Measurements from ENCODE around the gene PKHD1.

Gene PKHD1

DNA sequence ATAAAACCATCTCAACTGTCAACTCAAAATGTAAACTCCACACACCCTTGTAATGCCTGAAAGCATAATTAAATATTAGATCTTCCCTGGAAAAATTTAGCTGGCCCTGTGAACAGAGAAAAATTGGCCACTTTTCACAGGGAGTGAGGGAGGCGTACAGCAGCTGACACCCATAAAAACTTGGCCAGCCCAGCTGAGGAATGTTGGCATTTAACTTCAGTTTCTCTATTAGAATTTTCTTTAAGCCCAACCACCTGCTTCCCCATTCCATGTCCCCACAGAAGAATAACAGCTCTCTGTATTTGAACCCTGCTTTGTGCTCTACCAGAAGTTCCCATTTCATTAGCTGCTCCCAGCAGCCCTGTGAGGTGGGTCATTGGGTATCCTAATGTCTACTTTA is 41.0 kb downstream of the PKHD1 start:
- no peak for DNase-seq (ENCODE audit: low spot score)

DNA sequence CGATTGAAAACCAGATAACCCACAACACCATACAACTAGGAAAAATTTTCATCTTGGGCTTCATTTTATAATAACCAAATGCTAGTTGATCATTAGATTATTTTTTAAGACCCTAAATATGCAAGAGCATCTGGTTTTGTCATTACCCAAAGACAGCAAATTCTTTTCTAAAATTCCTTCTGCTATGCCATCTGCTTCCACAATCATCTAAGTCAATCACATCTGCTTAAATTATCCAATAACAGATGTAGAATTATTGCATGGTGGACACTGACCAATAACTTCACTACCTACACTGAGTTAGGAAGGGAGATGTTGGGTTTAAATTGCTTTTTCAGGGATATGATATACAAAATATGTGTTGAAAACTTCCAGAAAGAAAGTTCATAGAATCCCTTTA is 41.9 kb downstream of the PKHD1 start:
- no peak for DNase-seq (ENCODE audit: low spot score)

DNA sequence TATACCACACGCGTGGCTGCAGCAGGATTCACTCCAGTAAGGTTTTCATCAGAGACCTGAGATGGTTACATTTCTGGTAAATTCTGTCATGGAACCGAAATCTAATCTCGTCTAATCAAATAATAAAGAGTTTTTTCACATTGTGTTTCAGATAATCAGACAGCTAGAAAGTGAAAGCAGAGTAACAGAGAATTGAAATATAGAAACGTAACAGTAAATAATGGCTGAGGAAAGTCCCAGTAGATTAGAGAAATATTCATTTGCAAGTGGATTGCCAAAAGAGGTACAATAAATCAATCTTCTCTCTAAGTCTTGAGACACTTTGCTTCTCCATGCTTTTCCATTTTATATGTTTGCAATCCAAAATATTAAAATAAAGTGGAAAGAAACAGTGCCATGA is 42.4 kb downstream of the PKHD1 start:
- no peak for DNase-seq (ENCODE audit: low spot score)

DNA sequence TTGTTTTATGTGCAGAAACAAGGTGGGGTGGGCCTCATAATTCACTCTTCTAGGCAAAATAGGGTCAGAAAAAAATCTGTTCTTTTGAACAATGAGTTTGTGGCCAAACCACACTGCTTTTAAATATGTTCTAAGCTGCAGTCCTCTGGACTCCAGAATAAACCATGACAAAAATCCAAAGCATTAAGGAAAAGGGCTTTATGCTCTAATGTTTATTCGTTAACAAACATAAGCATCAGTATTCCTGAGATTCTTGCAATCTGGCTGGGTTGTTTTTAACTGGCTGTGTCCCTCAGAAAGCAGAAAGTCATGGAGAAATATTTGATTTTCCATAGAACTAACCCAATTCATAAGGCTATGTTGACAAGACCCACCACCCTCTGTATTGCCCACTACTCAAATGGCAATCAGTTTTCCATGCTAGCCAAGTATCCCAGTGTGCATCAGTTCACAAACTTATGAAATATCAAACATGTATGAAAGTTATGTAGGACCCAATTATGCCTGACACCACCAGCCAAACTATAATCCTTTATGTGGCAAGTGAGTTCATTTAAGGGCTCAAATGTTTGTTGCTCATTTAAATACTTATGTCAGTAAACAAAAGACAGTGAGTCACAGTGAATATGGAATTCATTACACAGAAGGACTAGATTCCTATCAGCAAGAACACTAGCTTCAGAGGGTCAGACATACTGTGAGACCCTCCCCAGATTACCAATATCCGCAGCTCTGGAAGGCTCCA is 45.1 kb downstream of the PKHD1 start:
- DNase-seq (ENCODE audit: low spot score): no peak

DNA sequence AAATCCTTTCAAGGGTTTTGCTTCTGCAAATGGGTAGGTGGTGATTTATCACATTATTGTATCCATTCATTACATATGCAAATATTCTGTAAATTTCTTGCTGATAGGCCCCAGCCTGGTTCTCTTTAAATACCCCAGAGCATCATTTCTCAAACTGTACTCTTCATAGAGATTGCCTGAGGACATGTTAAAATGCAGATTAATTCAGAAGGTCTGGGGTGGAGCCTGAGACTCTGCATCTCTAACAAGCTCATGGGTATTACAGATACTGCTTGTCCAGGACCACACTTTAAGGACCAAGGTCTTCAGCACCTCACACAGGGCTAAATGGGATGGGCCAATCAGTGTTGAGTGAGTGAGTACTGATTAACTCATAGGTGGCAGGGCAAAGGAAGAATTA is 46.3 kb downstream of the PKHD1 start:
- DNase-seq (ENCODE audit: low spot score): no peak

DNA sequence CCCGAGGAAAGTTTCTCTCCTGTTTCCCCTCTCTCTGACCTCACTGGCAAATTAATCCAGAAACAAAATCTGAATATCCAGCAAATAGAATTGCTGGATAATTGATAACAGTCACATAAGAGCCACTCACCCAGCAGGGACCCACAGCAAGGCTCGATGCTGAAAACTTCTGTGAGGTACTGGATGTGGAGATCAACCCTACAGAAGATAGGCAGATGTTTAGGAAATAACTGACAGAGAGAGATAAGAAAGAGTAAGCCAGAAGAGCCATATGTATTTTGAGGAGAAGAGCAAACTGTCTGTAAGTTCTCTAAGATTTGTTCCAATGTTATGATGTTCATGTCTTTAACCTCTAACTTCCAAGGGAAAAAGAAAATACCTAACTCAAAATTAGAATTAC is 59.7 kb downstream of the PKHD1 start:
- no peak for DNase-seq (ENCODE audit: low spot score)

DNA sequence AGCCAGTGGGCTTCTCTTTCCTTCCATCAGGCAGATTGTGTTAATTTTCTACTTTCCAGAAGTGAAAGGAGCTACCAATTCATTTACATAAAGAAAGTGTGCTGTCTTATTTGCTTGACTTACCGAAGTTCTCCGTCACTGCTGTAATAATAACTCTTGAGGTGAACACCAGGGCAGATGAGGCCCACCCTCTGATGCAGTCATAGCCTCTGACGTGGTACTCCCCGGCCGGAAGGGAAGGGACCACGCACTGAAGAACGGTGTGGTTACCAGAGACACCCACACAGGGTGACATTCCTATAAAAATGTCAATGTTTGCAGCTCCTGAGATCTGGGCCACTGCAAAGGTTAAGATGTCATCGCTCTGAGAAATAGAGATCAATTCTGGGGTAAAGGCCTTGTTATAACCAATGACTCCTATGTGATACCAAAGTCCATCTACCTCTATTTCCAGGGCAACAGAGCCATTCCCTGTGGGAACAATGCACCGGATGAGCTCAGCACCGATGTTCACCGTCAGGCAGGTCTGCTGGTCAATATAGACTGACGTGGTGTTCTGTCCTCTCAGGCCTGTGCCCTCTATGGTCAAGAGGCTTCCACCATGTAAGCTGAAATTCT is 62.9 kb downstream of the PKHD1 start:
- no peak for DNase-seq (ENCODE audit: low spot score)

DNA sequence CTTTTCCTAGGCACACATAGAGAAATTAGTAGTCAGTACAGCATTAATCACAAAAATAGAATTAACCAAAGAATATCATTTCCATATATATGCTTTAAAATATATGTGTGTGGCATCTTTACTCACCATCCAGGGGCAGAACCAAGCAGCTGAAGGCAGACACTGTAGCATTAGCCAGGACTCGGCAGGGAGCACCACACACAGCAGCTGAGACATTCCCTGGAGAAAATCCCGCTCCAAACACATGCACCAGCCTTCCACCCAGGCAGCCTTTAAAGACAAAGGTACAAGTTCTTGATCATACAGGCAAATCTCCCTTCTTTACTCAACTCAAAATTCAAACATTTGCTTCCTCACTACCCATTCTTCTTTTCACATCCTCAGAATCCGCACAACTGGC is 64.7 kb downstream of the PKHD1 start:
- no peak for DNase-seq (ENCODE audit: low spot score)

DNA sequence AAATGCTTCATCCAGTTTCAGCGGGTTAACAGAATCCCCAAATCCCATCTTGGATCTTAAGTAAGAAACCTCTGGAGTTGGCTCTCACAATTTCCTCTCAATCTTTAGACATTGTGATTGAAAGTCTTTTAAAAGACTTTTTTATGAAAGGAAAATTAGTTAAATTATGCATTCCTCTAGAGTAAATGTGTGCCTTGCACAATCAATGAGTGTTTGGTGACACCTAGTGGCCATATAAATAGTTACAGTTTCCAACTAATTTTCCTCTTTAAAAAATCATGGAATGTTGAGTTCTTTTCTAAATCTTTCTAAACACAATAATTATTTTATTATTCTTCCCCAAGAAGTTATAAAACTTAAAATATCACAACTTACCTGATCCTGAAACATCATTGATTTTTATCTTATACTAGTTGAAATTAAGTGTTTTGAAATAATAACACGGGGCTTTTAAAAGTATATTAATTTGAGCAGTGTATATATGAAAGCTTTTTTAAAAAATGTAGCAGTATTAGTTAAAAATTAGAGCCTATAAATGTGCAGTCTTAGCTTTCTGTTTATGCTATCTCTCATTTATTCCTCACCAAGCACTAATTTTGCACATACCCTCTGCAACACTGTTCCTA is 66.4 kb downstream of the PKHD1 start:
- DNase-seq (ENCODE audit: low spot score): no peak

DNA sequence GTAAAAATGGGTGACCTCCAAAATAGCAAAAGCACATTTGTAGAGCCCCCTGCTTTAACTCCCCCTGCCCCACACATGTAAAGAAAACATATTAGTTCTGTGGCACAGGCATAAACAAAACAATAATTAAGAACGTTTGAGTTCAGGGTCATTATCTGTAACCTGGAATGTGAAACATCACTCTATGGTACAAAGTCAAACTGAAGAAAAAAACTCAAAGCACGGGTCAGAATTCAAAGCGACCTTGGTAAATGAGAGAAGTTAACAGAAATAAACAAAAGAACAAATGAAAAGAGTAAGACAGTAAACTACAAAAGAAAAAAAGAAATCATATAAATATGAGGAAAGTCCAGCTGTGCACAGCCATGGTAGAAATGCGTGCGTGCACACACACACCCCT is 67.5 kb downstream of the PKHD1 start:
- DNase-seq (ENCODE audit: low spot score): no peak

DNA sequence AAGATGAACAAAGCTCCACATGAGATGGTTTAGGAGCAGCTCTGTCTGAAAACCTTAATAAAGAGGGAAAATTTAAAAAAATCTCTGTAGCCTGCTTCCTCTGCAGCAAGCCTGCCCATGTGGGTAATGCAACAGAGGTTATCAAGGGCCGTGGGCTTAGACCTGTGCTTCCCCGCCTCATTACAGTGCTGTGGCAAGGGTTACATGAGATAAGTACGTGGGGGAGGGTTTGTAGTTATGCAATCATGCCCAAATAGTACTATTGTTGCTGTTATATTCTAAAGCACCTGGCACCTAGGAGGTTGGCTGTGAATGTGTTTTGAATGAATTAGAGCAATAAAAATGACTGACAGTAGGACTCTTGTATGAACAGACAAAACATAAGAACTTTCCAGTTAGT is 68.3 kb downstream of the PKHD1 start:
- no peak for DNase-seq (ENCODE audit: low spot score)

DNA sequence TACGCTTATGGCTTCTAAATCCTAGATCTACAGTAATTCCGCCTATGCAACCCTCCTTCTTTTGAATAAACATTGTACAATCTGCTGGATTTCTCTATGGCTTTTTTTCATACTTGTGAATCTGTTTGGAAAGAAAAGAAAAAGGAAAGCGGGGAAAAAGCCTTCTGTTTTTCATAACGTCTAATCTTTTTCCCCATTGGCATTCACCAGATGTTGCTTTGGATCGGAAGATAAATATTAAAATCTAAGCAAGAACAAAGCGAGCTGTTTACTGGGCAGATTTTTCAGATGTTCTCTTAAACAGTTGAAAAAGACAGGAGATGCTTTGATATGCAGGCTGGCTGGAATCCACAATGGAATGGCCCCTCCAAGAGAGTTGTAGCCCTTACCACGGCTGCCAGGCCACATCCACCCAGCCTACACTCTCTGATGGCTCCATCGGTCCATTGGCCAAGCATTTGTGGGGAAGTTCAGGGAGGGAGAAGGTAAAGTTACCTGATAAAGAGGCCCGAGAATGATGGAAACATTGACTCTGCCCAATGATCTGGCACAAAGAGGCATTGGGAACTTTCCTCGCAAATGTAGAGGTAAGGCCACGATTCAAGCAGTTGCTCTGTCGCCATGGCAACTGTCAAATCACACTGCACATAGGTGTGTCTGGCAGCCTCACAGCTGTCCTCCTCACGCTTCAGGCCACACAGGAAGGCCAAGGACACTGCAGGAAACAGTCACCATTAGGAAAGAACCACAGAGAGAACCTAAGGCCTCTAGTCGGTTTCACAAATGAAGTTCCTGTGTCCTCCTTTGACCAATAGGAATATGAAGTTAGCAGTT is 70.3 kb downstream of the PKHD1 start:
- DNase-seq (ENCODE audit: low spot score): no peak

DNA sequence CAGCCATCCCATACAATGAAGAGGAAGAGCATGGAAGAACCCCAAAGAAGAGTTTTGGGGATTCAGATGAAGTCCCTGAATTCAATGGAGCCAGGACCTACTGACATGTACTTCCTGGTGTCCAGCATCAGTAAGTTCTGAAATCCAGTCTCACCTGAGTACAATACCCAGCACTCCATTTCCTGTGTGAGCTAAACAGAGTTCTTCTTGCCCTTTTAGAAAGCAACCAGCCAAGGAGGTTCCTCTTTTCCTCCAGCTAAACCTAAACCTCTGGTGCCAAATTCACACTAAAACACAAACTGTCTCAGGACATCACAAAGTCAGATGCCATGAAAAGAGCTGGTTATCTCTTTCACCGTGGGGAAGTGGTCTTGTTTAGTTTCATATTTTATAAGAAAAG is 71.5 kb downstream of the PKHD1 start:
- DNase-seq (ENCODE audit: low spot score): no peak

DNA sequence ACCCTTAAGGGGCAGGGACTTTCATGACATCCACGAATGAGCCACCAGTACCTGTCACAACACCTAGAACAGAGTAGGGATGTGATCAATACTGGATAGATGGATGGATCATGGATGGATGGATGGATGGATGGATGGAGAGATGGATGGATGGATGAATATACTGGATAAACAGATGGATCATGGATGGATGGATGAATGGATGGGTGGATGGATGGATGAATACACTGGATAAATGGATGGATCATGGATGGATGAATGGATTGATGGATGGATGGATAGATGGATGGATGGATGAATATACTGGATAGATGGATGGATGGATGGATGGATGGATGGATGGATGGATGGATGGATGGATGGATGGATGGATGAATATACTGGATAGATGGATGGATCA is 73.0 kb downstream of the PKHD1 start:
- DNase-seq (ENCODE audit: low spot score): no peak

DNA sequence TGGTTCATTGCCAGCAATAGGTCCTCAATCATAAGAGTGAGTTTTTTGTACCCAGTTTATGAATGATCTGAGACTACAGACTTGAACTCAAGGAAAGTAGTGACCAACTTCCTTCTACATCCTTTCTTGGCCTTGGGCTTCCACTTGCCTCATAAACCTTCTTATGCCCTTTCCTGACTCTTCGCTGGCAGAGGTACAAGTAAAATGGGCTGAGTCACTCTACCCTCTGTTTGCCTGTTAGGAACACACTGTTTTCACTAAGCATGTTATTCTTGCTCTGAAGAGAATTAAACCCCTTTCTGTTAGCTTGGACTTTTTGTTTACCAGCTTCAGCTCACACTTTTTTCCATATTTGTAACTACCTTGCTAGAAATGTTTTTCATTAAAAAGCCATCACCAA is 74.4 kb downstream of the PKHD1 start:
- no peak for DNase-seq (ENCODE audit: low spot score)

DNA sequence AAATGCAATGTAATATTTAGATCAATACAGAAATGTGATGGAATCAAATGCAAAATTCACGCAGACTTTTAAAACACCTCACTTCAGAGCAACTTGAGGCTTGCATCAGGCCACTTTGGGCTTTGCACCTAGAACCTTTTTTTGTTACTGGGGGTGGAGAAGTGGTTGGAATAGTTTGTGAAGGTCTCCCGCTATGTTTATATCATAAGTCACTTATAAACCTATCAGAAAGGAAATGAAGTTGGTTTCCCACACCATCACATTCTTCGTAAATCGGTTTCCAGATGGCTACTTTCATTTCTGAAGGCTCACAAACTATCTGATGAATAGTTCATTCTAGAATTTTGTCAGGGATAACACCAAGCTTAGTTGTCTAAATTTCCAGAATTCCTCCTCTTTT is 74.8 kb downstream of the PKHD1 start:
- DNase-seq (ENCODE audit: low spot score): no peak

DNA sequence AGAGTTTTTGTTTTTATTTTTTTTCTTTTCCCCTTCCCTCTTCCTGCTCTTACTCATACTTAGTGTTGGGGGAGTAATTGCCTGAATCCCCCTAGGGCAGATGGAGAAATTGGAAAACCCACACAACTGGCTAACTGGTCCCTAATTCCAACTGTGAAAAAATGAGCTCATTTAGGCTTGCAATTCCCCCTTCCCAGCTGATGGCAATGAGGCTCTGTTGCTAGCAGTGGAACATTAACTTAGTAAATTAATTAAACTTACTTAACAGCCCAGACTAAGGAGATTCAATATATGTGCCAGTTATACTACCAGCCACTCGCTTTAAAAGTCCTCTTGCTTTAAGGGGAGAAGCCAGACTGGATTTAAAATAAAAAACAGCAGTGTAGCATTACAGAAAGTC is 76.6 kb downstream of the PKHD1 start:
- no peak for DNase-seq (ENCODE audit: low spot score)

DNA sequence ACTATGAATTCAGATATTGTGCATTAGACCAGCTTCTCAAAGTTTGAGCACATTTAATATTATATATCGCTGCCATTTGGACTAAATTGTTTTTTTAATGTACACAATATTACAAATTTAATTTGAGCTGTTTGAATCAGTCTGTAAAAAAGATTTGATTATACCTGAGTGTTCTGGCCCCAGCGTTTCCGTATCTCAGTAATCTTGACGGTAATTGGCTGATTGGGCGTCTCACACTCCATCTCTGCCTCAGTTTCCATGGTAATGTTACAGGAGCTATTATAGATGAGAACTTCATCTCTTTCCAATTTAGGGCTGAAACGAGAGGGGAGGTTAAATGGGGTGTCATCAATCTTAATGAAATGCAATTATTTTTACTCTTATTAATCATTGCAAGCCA is 77.3 kb downstream of the PKHD1 start:
- no peak for DNase-seq (ENCODE audit: low spot score)

DNA sequence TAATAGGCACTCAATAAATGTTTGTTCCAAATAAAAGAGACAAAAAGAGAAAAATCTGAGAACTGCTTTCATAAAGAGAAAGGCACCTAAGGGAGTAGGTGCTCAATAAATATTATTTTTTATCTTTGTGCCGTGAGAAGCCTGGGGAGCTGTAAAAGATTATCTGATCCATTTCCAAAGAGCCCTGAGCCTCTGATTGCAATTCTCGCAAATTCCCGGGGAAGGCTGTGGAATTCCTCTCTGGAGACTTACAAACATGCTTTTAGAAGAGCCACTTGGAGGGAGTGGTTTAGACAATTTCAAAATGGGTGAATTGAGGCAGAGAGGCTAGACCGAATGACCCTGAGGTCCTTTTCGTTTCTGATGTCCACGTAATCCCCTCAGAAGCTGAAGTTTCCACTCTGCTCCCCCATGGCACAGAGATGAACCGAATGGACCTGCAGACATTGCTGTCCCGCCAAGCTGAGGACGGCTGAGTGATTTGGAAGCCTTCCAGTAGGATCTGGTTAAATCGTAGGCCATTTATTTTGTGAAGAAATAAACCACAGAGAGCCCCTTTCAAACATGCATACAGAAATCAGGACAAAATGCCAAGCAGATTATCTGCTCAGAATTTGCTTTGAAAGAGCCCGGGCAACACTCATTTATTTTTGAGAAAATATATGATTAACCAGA is 77.8 kb downstream of the PKHD1 start:
- DNase-seq (ENCODE audit: low spot score): no peak

DNA sequence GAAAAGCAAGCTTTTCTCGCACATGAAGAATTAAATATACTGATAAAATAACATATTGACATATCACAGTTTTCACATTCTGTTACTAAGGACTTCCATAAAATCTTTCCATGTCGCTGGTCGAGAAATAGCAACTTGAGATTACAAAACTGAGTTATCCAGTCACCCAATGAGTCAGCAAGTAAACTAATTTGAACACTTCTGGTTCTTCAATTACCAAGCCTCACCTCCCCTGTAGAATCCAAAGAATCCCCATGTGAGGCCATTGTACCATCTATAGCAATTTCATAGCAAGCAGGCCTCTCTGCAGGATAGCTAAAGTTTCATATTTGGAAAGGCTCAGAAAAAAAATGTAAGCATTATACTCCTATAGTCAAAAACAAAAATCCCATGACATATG is 87.3 kb downstream of the PKHD1 start:
- DNase-seq (ENCODE audit: low spot score): no peak

DNA sequence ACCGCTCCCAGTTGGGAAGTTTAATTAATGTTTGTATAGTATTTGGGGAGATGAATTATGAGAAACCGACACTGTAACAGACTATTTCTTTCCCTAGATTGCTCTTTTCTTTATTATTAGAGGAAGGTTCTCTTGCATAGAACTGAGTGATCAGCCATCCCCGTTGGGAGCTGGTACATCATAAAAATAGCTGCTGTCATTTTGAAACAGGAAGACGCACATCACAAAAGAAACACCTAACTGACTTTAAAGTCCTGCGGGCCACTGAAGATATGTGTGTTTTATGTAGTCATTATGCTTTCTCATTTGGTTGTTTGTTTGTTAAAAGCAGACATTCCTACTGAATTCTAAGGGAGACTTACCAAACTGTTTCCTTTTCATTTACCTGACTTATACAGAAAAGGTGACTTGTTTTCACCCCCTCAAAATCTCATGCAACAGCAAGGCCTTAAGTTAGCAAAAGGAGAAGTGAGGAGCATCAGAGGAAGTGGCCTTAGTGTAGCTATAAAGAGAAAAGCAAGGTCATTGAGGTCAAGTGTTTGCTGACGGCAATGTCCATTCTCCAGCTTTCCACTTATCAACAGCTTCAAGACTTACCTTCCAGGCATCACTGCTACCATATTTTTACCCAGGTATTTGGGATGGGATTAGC is 91.0 kb downstream of the PKHD1 start:
- DNase-seq (ENCODE audit: low spot score): no peak
